ENCODE results near the gene NTNG1. TPM values are rescaled to one million over a fixed set of nuclear protein-coding genes. Genes with fewer than 3 reads are reported as not detected.

The NTNG1 gene
- total RNA-seq, 1 experiment from 2014 or later: 2.3 TPM

GRCh38 chr1:107124694-107125093 lies 16.1 kb upstream of the NTNG1 start:
- no peak for TF ChIP-seq ZNF138 (CRISPR knock-in tag; conservative IDR thresholded peaks at IDR 0.05)
- TF ChIP-seq ZNF671 (CRISPR knock-in tag; IDR thresholded peaks at IDR 0.05): no peak
- TF ChIP-seq, protein P1, sequence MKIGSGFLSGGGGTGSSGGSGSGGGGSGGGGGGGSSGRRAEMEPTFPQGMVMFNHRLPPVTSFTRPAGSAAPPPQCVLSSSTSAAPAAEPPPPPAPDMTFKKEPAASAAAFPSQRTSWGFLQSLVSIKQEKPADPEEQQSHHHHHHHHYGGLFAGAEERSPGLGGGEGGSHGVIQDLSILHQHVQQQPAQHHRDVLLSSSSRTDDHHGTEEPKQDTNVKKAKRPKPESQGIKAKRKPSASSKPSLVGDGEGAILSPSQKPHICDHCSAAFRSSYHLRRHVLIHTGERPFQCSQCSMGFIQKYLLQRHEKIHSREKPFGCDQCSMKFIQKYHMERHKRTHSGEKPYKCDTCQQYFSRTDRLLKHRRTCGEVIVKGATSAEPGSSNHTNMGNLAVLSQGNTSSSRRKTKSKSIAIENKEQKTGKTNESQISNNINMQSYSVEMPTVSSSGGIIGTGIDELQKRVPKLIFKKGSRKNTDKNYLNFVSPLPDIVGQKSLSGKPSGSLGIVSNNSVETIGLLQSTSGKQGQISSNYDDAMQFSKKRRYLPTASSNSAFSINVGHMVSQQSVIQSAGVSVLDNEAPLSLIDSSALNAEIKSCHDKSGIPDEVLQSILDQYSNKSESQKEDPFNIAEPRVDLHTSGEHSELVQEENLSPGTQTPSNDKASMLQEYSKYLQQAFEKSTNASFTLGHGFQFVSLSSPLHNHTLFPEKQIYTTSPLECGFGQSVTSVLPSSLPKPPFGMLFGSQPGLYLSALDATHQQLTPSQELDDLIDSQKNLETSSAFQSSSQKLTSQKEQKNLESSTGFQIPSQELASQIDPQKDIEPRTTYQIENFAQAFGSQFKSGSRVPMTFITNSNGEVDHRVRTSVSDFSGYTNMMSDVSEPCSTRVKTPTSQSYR (CRISPR knock-in tag; IDR thresholded peaks at IDR 0.05): no peak
- no peak for TF ChIP-seq ETV6 (CRISPR knock-in tag; IDR thresholded peaks at IDR 0.05)
- TF ChIP-seq CDX4 (CRISPR knock-in tag; IDR thresholded peaks at IDR 0.05; ENCODE audit: borderline replicate concordance): no peak
- TF ChIP-seq, protein P2, sequence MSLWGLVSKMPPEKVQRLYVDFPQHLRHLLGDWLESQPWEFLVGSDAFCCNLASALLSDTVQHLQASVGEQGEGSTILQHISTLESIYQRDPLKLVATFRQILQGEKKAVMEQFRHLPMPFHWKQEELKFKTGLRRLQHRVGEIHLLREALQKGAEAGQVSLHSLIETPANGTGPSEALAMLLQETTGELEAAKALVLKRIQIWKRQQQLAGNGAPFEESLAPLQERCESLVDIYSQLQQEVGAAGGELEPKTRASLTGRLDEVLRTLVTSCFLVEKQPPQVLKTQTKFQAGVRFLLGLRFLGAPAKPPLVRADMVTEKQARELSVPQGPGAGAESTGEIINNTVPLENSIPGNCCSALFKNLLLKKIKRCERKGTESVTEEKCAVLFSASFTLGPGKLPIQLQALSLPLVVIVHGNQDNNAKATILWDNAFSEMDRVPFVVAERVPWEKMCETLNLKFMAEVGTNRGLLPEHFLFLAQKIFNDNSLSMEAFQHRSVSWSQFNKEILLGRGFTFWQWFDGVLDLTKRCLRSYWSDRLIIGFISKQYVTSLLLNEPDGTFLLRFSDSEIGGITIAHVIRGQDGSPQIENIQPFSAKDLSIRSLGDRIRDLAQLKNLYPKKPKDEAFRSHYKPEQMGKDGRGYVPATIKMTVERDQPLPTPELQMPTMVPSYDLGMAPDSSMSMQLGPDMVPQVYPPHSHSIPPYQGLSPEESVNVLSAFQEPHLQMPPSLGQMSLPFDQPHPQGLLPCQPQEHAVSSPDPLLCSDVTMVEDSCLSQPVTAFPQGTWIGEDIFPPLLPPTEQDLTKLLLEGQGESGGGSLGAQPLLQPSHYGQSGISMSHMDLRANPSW (CRISPR knock-in tag; conservative IDR thresholded peaks at IDR 0.05; ENCODE audit: low read depth): no peak
- TF ChIP-seq SMAD3 (CRISPR knock-in tag; IDR thresholded peaks at IDR 0.05; ENCODE audit: borderline replicate concordance): no peak
- TF ChIP-seq AFF4 (CRISPR knock-in tag; IDR thresholded peaks at IDR 0.05; ENCODE audit: borderline replicate concordance): no peak
- TF ChIP-seq OVOL2 (CRISPR knock-in tag; IDR thresholded peaks at IDR 0.05; ENCODE audit: borderline replicate concordance): no peak
- no peak for TF ChIP-seq FOXP4 (CRISPR knock-in tag; IDR thresholded peaks at IDR 0.05)
- no peak for TF ChIP-seq USF2 (CRISPR knock-in tag; IDR thresholded peaks at IDR 0.05)
- no peak for TF ChIP-seq ERG (CRISPR knock-in tag; IDR thresholded peaks at IDR 0.05)
- TF ChIP-seq TEAD1 (CRISPR knock-in tag; IDR thresholded peaks at IDR 0.05): no peak
- TF ChIP-seq USF1 (CRISPR knock-in tag; IDR thresholded peaks at IDR 0.05): no peak
- TF ChIP-seq SOX15 (CRISPR knock-in tag; IDR thresholded peaks at IDR 0.05): no peak
- TF ChIP-seq PRRX2 (CRISPR knock-in tag; IDR thresholded peaks at IDR 0.05): no peak
- no peak for TF ChIP-seq MXD4 (CRISPR knock-in tag; IDR thresholded peaks at IDR 0.05; ENCODE audit: borderline replicate concordance)
- TF ChIP-seq ZNF416 (CRISPR knock-in tag; IDR thresholded peaks at IDR 0.05): no peak
- Mint-ChIP-seq H3K36me3 (no peaks in the 10 kb centered on the region), H3K9me3 (no peaks in the 10 kb centered on the region), H3K27me3 (ENCODE audit: low read depth) (no peaks in the 10 kb centered on the region), H3K4me3 (no peak overlapping the region), H3K27ac (no peak overlapping the region), H3K4me1 (no peaks in the 10 kb centered on the region)
- CTCF ChIA-PET: no interaction called here
- ATAC-seq: no peak
- DNase-seq (ENCODE audit: low spot score): no peak
- POLR2A ChIA-PET: no interaction called here

All from WTC11 (cell line).